Midbrain (tissue), 1 donor: ENCODE data around the gene STXBP6.
"Not testable (repeated sequence)": the region's sequence is repeated elsewhere in the genome, so short reads cannot be mapped to it uniquely, and the experiment has no call there.

Experiments
- DNase-seq: peaks from one replicate; lab custom pipeline; 2025; lab: John Stamatoyannopoulos, UW

The STXBP6 gene

GRCh38 chr14:24802236-24802635, 247.7 kb downstream of the STXBP6 start:
- no peak for DNase-seq

- DNase-seq: no peak
These were observed 248.9 kb downstream of the STXBP6 start for GRCh38 chr14:24801024-24801423.

DNA sequence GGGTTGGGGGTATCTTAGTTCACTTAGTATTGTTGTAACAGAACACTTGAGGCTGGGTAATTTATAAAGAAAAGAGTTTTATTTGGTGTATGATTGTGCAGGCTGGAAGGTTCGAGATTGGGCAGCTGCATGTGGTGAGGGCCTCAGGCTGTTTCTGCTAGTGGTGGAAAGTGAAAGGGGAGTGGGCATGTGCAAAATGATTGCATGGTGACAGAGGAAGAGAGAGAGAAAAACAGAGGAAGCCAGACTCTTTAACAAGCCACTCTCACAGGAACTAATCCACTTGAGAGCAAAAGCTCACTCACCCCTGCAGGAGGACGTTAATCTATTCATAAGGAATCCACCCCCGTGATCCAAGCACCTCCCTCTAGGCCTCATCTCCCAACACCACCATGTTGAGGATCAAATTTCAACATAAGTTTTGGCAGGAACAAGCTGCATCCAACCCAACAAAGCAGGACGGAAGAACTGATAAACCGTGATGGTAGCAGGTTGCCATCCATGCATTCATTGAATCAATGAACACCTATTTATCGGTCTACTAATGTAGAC, 251.0 kb downstream of the STXBP6 start:
- no peak for DNase-seq

GRCh38 chr14:24795406-24795805, 254.5 kb downstream of the STXBP6 start:
- no peak for DNase-seq

DNA sequence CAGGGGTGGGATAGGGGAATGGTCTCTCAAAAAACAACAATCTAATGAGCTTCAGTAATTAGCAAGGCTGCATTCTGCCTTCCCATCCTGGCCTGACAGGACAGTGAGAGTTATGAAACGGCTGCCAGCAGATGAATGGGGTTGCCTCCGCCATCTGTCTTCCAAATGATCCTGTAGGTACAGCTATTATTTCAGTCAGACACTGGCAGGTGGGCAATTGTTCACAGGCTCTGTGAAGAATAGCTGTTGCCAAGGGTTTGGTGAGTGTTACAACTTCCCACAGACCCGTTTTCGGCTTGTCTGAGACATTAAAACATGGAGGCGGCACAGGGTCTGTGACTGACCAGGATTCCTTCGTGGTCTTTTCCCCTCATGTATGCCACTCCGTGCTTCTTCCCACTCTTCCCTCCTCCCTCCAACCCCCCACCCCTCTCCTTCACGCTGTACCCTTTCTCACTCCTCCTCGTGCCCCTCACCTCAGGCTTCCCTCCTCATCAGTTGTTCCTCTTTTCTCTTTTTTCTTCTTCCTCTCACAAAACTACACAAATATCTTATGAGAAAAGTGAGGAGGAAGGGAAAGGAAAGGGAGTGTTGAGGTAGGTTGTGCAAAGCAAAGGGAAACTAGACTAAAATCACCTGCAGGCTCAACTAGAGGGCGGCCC, 255.2 kb downstream of the STXBP6 start:
- no peak for DNase-seq

- DNase-seq: no peak
These were observed 259.8 kb downstream of the STXBP6 start for GRCh38 chr14:24790196-24790595.

GRCh38 chr14:24789378-24789884, 260.5 kb downstream of the STXBP6 start:
- peak; percentile 10 for DNase-seq

DNA sequence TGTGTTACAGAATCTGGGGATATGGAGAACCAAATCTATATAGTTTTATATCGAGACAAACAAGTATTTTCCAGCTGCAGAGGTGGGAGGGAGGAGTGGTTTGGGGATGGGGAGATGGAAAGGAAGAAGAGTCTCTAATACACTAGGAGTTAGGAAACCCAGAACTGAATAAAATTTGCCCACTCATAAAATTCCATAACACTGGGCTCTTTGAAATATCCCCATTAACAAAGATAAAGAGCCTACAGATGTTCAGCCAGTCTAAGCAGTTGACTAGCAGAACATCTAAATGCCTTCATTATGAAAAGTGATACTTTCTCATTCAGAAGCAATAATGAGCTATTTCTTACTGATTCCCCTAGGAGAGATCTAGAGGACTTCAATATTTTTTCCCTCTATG, 264.2 kb downstream of the STXBP6 start:
- DNase-seq: no peak

DNA sequence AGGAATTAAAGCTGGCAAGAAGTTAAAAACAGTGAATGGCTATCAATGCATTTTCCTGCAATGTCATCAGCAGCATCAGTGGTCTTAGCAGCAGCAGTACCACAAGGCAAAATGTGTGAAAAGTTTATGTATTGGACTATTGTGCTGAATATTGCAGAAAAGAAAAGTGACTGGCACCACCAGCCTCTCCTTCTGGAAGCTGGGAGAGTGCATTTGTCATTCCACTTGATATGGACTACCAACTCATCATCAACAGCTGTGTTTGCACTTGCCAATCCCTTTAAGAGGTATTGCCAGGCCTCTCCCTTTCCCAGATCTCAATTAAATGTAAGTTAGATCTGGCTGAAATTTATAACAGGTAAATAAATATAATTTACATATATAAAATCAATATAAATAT, 265.0 kb downstream of the STXBP6 start:
- no peak for DNase-seq

- no peak for DNase-seq
These were observed 266.2 kb downstream of the STXBP6 start for GRCh38 chr14:24783791-24784190.

GRCh38 chr14:24780281-24780680, 269.7 kb downstream of the STXBP6 start:
- no peak for DNase-seq

DNA sequence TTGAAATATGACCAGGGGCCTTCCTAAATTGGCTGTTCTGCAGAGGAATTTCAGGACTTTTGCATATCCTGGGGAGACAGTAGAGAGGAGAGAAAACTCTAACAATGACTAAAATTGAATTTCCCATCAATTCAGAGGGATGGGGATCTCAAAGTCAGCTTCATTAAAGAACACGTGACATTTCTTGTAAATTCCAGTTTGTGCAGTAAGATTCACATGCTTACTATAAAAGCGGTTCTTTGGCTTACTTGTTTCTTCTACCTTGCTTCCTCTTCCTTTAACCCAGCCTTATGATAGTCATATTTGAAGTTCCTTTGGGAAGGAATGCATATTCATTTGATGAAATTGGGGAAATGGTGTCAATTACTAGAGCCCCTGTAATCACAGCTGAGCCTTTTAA, 272.3 kb downstream of the STXBP6 start:
- no peak for DNase-seq

GRCh38 chr14:24775950-24776349, 274.0 kb downstream of the STXBP6 start:
- DNase-seq: no peak

- DNase-seq: no peak
These were observed 275.6 kb downstream of the STXBP6 start for GRCh38 chr14:24774187-24774915.

GRCh38 chr14:24773564-24773963, 276.4 kb downstream of the STXBP6 start:
- DNase-seq: not testable (repeated sequence)

DNA sequence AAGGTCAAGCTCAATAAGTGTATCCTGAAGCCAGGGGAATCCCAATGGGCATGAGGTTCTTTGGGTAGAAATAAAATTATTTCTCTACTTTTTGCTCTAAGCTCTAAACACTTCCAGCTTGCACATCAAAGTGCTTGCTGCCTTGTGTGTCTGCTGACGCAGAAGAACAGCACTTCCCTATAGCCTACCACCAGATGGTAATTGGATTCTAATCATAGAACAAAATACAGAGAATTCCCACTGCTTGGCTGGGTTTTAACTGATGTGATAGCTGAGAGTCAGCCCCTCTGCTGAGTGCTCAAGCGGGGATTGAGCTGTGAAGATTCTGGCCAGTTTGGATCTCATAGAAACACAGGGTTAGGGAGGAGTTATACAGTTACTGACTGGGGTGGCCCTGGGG, 283.5 kb downstream of the STXBP6 start:
- no peak for DNase-seq

- no peak for DNase-seq
These were observed 288.8 kb downstream of the STXBP6 start for GRCh38 chr14:24761141-24761540.
